GM13977 (cell line): ENCODE data around the gene ANKMY1.
A peak's percentile ranks its signal among the peaks of the same experiment; 100 is the strongest.

Experiments
- DNase-seq: peaks from one replicate; pipeline ENCODE4 v3.0.0; 2012; ENCODE audit warnings: low spot score
- CTCF ChIP-seq: IDR thresholded peaks from 2 replicates; pipeline ENCODE4 v1.5.1; 2012; ENCODE audit warnings: mild to moderate bottlenecking, control low read depth; ENCODE audit not compliant: insufficient read depth; ENCODE audit errors: extremely low read depth, missing control alignments
- in situ Hi-C: fragments of 300-500 bp; cut with MboI; formaldehyde crosslinking; loops from one replicate; pipeline ENCODE4 v1.12.0; 2022; ENCODE audit warnings: low sequenced_read_pairs, low pct_unique_long_range_greater_than_20kb, mixed read lengths, inconsistent platforms; ENCODE audit not compliant: unreplicated experiment

The ANKMY1 gene

GRCh38 chr2:240452462-240453256 lies 105.1 kb downstream of the ANKMY1 start:
- TF ChIP-seq CTCF, result no peak
- in situ Hi-C loops, result no loop called here
- DNase-seq, result peak; percentile 84

GRCh38 chr2:240451791-240452461 lies 105.9 kb downstream of the ANKMY1 start:
- in situ Hi-C loops, result no loop called here
- DNase-seq, result no peak
- no peak for TF ChIP-seq CTCF

- no peak for TF ChIP-seq CTCF
- in situ Hi-C loops, result no loop called here
- no peak for DNase-seq
Observed at GRCh38 chr2:240451108-240451611, 106.6 kb downstream of the ANKMY1 start.

- in situ Hi-C loops, result no loop called here
- no peak for DNase-seq
Observed at GRCh38 chr2:240450532-240451107, 107.2 kb downstream of the ANKMY1 start.

GRCh38 chr2:240449764-240450531 lies 107.8 kb downstream of the ANKMY1 start:
- TF ChIP-seq CTCF, result no peak
- in situ Hi-C loops, result no loop called here
- DNase-seq, result no peak

More at GRCh38 chr2:240450532-240451107, 107.2 kb downstream of the ANKMY1 start:
- TF ChIP-seq CTCF, result no peak
